ENCODE measurements around the gene FES. TPM values are rescaled to one million over a fixed set of nuclear protein-coding genes. Genes with fewer than 3 reads are reported as not detected.

Gene FES
- total and polyA plus RNA-seq, 2 donors, result 27.0 to 30.0 TPM

DNA sequence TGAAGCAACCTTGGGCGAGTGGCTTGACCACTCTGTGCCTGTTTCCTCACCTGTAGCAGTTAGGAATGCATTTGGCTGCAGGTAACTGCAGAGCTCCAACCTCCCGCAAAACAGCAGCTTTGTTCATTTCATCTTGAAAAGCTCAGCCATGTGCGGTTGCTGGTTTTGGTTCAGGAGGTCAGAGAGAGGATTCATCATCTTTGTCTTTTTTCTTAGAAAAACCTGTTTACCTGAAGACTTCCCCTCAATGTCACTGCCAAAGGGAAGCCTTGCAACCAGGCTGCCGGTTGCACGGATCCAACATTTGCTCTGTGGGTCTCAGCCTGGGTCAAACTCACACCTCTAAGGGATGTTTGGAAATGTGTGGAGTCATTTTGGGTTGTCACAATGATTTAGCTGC is 32.4 kb upstream of the FES start:
- H3K4me1 ChIP-seq (ENCODE audit: insufficient read depth), result no peaks in the 10 kb centered on the region
- H3K4me3 ChIP-seq (ENCODE audit: low read depth, low read length), result no peak overlapping the region
- no peaks in the 10 kb centered on the region for H3K36me3 ChIP-seq (ENCODE audit: insufficient read depth)
- H3K27ac ChIP-seq (ENCODE audit: low read depth), result no peak overlapping the region
- no peak for DNase-seq (ENCODE audit: extremely low spot score)
- 84% methylated on average over 5 of the region's 5 CpGs for WGBS

GRCh38 chr15:90855139-90855538 is 29.2 kb upstream of the FES start:
- H3K27ac ChIP-seq (ENCODE audit: low read depth), result no peak overlapping the region
- H3K4me1 ChIP-seq (ENCODE audit: insufficient read depth), result no peaks in the 10 kb centered on the region
- WGBS, result 89% methylated on average over 9 of the region's 9 CpGs
- no peak overlapping the region for H3K4me3 ChIP-seq (ENCODE audit: low read depth, low read length)
- DNase-seq (ENCODE audit: extremely low spot score), result no peak
- no peaks in the 10 kb centered on the region for H3K36me3 ChIP-seq (ENCODE audit: insufficient read depth)

- Histone ChIP-seq H3K4me1 (ENCODE audit: insufficient read depth) (no peaks in the 10 kb centered on the region), H3K4me3 (ENCODE audit: low read depth, low read length) (no peak overlapping the region), H3K36me3 (ENCODE audit: insufficient read depth) (no peaks in the 10 kb centered on the region), H3K27ac (ENCODE audit: low read depth) (no peak overlapping the region)
- DNase-seq (ENCODE audit: extremely low spot score), result no peak
- 92% methylated on average over 8 of the region's 8 CpGs for WGBS
Measured at GRCh38 chr15:90857337-90857736, 27.0 kb upstream of the FES start.

- WGBS, result 91% methylated on average over 8 of the region's 8 CpGs
- no peaks in the 10 kb centered on the region for H3K36me3 ChIP-seq (ENCODE audit: insufficient read depth)
- DNase-seq (ENCODE audit: extremely low spot score), result no peak
Measured at GRCh38 chr15:90857883-90858443, 26.3 kb upstream of the FES start.

GRCh38 chr15:90859234-90860131 is 24.8 kb upstream of the FES start:
- H3K36me3 ChIP-seq (ENCODE audit: insufficient read depth), result no peaks in the 10 kb centered on the region
- H3K4me1 ChIP-seq (ENCODE audit: insufficient read depth), result no peaks in the 10 kb centered on the region
- H3K27ac ChIP-seq (ENCODE audit: low read depth), result no peak overlapping the region
- no peak for DNase-seq (ENCODE audit: extremely low spot score)
- WGBS, result 54% methylated on average over 10 of the region's 10 CpGs
- H3K4me3 ChIP-seq (ENCODE audit: low read depth, low read length), result no peak overlapping the region

More at GRCh38 chr15:90857883-90858443, 26.3 kb upstream of the FES start:
- Histone ChIP-seq H3K4me3 (ENCODE audit: low read depth, low read length) (no peak overlapping the region), H3K4me1 (ENCODE audit: insufficient read depth) (no peaks in the 10 kb centered on the region), H3K27ac (ENCODE audit: low read depth) (no peak overlapping the region)

DNA sequence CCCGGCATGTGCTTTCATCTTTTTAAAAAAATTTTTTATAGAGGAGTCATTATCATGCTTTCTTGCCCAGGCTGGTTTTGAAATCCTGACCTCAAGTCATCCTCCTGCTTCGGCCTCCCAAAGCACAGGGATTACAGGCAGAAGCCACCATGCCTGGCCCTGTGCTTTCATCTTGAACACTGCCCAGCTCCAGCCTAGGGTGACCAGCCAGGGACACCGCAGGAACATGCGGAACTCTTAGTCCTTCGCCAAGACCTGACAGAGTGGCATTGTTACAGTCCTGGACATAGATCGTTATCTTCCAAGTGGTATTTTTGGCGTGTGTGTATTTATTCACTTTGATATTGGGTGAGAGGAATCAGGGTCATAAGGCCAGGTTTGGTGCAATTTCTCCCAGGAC is 23.9 kb upstream of the FES start:
- no peaks in the 10 kb centered on the region for H3K36me3 ChIP-seq (ENCODE audit: insufficient read depth)
- 82% methylated on average over 7 of the region's 7 CpGs for WGBS
- DNase-seq (ENCODE audit: extremely low spot score), result no peak
- H3K27ac ChIP-seq (ENCODE audit: low read depth), result no peak overlapping the region
- no peak overlapping the region for H3K4me3 ChIP-seq (ENCODE audit: low read depth, low read length)
- no peaks in the 10 kb centered on the region for H3K4me1 ChIP-seq (ENCODE audit: insufficient read depth)

DNA sequence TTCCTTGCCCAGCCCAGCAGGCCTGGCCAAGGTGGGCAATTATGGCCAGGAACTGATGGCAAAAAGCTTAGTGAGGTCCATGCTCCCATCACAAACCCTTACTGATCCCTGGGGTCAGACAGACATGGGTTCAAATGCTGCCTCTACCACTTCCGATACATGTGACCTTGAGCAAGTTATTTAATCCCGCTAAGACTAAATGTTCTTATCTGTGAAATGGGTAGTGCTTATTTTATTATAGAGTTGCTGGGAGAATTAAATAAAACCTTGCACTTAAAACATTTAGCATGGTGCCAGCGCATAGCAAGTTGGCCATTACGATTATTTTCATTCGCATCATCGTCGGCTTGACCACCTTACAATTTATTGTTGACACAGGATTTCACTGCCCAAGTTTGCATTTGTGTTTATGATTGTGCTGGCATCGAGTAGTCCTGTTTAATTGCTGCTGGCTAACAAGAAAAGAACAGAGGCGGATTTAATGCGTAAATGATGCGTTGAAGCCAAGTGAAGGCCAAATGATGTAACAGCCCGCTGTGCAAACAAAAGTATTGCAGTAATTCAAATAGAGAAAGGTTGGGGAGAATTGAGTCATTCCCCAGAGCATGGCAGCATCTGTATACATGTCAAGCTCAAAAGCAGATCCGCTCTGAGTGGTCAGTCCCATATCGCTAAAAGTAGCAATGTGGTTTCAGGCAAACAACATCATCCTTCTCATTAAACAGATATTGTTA is 23.2 kb upstream of the FES start:
- no peaks in the 10 kb centered on the region for H3K36me3 ChIP-seq (ENCODE audit: insufficient read depth)
- H3K4me3 ChIP-seq (ENCODE audit: low read depth, low read length), result no peak overlapping the region
- H3K27ac ChIP-seq (ENCODE audit: low read depth), result no peak overlapping the region
- no peaks in the 10 kb centered on the region for H3K4me1 ChIP-seq (ENCODE audit: insufficient read depth)
- 89% methylated on average over 14 of the region's 14 CpGs for WGBS
- DNase-seq (ENCODE audit: extremely low spot score), result no peak

GRCh38 chr15:90862487-90862886 is 21.8 kb upstream of the FES start:
- no peaks in the 10 kb centered on the region for H3K4me1 ChIP-seq (ENCODE audit: insufficient read depth)
- H3K36me3 ChIP-seq (ENCODE audit: insufficient read depth), result no peaks in the 10 kb centered on the region
- H3K4me3 ChIP-seq (ENCODE audit: low read depth, low read length), result no peak overlapping the region
- WGBS, result 91% methylated on average over 6 of the region's 6 CpGs
- H3K27ac ChIP-seq (ENCODE audit: low read depth), result no peak overlapping the region
- no peak for DNase-seq (ENCODE audit: extremely low spot score)

DNA sequence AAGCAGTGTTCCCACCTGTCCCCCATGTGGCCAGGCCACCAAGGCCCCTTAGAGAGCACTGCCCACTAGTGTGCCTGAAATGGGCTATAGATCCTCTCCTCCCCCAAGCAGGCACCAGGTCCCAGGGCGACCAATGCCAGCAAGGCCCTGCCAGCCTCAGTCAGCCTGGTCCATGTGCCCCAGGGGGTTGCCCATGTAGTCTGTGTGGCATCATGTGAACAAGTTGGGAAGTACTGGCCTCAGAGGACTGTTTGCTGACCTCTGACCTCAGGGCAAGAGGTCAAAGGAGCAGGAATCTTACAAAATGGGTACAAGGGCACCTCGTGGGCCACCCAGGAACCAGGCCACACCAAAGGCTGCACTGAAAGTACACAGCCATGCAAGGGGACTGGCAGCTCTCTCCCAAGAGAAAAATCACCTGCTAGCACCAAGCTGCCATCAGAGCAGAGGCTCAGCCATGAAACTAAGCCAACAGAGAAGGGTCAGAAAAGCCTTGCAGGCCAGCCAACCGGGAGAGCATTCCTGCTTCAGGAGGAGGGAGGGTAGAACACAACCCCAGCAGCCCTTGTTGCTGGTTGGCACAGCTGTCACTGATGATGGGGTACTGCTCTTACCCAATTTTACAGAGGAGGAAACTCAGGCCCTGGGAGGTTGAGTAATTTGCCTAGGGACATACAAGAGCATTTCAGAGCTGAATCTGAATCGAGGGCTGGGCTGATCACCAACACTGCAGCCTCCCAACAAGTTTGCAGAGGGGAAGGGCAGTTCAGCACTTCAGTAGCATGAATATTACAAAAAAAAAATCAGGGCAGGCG is 21.1 kb upstream of the FES start:
- WGBS, result 77% methylated on average over 5 of the region's 5 CpGs
- no peaks in the 10 kb centered on the region for H3K36me3 ChIP-seq (ENCODE audit: insufficient read depth)
- H3K27ac ChIP-seq (ENCODE audit: low read depth), result no peak overlapping the region
- H3K4me3 ChIP-seq (ENCODE audit: low read depth, low read length), result no peak overlapping the region
- DNase-seq (ENCODE audit: extremely low spot score), result no peak
- no peaks in the 10 kb centered on the region for H3K4me1 ChIP-seq (ENCODE audit: insufficient read depth)

DNA sequence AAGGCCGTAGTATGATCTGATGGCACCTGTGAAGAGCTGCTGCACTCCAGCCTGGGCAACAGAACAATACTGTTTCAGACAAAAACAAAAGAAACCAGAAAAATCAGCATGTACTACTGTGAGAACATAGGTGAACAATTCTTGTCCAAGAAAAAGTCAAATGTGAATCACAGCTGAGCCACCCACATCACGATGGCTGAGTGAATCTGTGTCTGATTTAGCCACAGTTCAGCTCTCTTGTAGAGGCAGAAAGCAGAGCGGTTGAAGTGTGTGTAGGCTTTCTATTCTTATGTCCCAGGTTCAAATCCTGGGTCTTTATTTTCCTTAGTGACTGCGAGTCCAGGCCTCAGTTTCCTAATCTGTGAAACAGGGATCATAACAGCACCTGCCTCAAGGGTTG is 20.3 kb upstream of the FES start:
- Histone ChIP-seq H3K36me3 (ENCODE audit: insufficient read depth) (no peaks in the 10 kb centered on the region), H3K4me3 (ENCODE audit: low read depth, low read length) (no peak overlapping the region), H3K27ac (ENCODE audit: low read depth) (no peak overlapping the region), H3K4me1 (ENCODE audit: insufficient read depth) (no peaks in the 10 kb centered on the region)
- no peak for DNase-seq (ENCODE audit: extremely low spot score)
- WGBS, result 94% methylated on average over 4 of the region's 4 CpGs

GRCh38 chr15:90864507-90864906 is 19.8 kb upstream of the FES start:
- no peak for DNase-seq (ENCODE audit: extremely low spot score)
- Histone ChIP-seq H3K4me3 (ENCODE audit: low read depth, low read length) (no peak overlapping the region), H3K4me1 (ENCODE audit: insufficient read depth) (no peaks in the 10 kb centered on the region), H3K36me3 (ENCODE audit: insufficient read depth) (no peaks in the 10 kb centered on the region), H3K27ac (ENCODE audit: low read depth) (no peak overlapping the region)
- WGBS, result 92% methylated on average over 10 of the region's 10 CpGs

- Histone ChIP-seq H3K4me3 (ENCODE audit: low read depth, low read length) (no peak overlapping the region), H3K27ac (ENCODE audit: low read depth) (no peak overlapping the region), H3K36me3 (ENCODE audit: insufficient read depth) (no peaks in the 10 kb centered on the region), H3K4me1 (ENCODE audit: insufficient read depth) (no peaks in the 10 kb centered on the region)
- WGBS, result 89% methylated on average over 4 of the region's 4 CpGs
- no peak for DNase-seq (ENCODE audit: extremely low spot score)
Measured at GRCh38 chr15:90865702-90866101, 18.6 kb upstream of the FES start.

DNA sequence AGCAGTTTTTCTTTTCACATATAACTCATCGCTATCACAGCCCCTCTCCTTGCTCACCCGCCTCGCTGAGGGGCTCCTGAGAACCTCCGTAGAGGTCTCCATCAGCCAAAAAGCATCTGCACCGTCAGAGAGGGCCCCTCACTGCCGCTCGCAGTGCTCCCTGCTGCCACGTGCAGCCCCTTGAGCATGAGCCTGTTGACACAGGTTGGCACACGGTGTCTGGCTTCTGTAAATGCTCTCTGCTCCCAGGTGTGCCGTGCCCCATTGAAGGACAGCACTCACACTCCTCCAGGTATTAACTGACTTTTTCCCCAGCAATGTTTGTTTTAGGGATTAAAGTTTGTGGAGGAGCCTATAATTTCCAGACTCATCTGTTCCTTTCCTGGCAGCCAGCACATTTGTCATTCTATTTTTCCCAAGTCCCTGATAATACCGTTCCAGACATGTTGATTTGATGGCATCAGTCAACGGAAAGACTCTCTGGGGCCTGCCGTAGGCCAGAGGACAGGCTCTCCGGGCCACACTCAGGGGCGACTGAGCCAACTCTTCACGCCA is 18.1 kb upstream of the FES start:
- Histone ChIP-seq H3K27ac (ENCODE audit: low read depth) (no peak overlapping the region), H3K36me3 (ENCODE audit: insufficient read depth) (no peaks in the 10 kb centered on the region), H3K4me1 (ENCODE audit: insufficient read depth) (no peaks in the 10 kb centered on the region), H3K4me3 (ENCODE audit: low read depth, low read length) (no peak overlapping the region)
- 53% methylated on average over 16 of the region's 16 CpGs for WGBS
- DNase-seq (ENCODE audit: extremely low spot score), result no peak

Measured in urinary bladder (tissue), 4 donors.